Stimulated activated CD4-positive, alpha-beta T cell treated with anti-CD3 and anti-CD28 coated beads, Interleukin-15, amount 100 ng/mL, for 24 hours (primary cell): ENCODE data around the gene SLC16A1.

Source experiments
- DNase-seq: peaks from one replicate; pipeline ENCODE4 v3.0.0-alpha.2; 2020

The SLC16A1 gene

DNA sequence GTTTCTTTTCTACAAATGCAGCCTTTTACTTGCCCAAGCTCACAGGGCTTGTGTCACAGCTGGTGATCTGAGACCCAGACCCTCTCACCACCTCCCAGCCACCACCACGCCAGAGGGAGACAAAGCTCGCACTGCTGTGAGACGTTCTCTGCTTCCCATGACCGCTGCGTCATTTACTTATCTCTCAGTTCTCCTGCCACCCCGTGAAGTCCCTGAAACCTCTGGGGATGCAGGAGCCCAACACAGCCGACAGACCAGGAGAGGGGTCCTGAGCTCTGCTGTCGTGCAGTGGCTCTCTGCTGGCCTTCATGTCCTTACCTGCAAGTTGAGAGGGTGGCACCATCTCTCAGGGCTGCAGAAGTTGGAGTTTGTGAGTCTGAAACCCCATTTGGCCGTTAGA lies 77.7 kb downstream of the SLC16A1 start:
- DNase-seq = no peak

- no peak for DNase-seq
Observed at GRCh38 chr1:112877750-112878149, 78.2 kb downstream of the SLC16A1 start.

DNA sequence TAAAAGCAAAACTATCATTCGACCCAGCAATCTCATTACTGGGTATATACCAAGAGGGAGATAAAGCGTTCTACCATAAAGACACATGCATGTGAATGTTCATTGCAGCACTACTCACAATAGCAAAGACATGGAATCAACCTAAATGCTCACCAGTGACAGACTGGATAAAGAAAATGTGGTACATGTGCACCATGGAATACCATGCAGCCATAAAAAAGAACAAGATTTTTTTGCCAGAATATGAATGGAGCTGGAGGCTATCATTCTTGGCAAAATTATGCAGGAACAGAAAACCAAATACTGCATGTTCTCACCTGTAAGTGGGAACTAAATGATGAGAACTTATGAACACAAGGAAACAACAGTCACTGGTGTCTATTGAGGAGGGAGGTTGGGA lies 79.7 kb downstream of the SLC16A1 start:
- DNase-seq = no peak

GRCh38 chr1:112872551-112872962 lies 83.4 kb downstream of the SLC16A1 start:
- DNase-seq = no peak

DNA sequence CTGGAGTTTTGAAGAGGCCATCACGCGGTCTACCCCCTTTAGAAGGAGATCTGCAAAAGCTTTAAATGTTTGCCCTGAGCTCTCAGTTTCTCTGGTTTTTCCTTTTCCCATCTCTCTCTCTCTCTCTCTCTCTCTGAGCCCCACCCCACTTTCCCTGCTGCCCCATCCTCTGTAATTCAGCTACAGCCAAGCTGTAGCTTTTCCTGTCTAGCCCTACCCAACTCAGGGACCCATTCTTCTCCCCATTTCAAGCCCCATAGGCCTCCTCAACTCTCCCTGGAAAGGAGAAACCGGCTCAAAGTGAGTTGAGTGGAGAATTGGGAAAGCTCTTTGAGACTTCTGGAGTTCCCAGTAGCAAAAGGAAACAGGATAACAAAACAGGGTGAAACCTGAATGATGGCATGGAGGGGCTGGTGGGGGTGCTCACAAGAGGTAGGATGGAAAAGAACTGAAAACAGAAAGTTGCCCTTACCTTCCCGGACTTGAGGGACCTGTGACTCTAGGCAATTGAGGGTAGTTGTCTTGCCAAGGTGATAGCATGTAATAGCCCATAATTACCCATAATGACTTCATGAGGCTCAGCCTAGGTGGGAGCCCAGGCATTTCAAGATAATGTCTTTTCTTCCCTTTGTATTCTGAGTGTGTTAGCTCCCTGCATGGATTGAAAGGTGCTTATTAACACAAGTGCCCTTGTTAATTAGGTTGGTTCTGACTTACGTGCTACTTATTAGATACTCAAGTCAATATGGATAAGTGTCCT lies 84.9 kb downstream of the SLC16A1 start:
- DNase-seq = no peak

- no peak for DNase-seq
Observed at GRCh38 chr1:112869895-112870294, 86.1 kb downstream of the SLC16A1 start.

DNA sequence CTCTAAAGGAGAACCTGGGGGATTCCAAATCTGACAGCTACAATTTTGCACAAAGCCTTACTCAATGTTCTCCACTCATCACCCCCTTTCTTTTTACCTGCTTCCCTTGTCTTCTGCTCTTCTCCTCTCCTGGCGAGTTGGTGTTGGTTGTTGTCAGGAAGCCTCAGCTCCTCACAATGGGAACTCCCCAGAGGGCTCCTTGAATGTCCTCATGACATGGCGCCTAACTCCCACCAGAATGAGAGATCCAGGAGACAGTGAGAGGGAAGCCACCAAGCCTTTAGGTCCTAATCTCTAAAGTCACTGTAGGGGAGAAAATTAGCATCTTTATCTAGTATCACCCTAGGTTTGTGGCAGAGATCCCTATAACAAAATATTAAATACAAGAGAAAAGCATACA lies 87.8 kb downstream of the SLC16A1 start:
- no peak for DNase-seq

DNA sequence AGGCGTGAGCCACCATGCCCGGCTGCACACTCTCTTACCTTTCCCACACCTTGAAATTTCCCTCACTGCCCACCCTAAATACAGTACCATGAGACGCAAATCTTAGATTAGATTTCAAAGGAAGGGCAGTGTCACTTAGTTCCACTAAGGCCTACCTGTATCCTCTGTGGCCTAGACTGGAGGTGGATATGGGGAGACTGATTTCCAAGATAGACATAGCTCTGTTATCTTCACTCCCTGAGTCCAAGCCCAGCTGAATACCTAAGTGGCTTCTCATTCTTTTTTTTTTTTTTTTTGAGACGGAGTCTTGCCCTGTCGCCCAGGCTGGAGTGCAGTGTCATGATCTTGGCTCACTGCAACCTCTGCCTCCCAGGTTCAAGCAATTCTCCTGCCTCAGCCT lies 89.0 kb downstream of the SLC16A1 start:
- no peak for DNase-seq

GRCh38 chr1:112866151-112866550 lies 89.8 kb downstream of the SLC16A1 start:
- no peak for DNase-seq

GRCh38 chr1:112862753-112863426 lies 93.1 kb downstream of the SLC16A1 start:
- no peak for DNase-seq
